HG02885 (cell line): ENCODE results near the gene SEPTIN8.

ENCODE experiments used
- ATAC-seq: cut with Tn5 transposase; IDR thresholded peaks from one replicate; pipeline ENCODE4 v1.9.1; 2021; ENCODE audit warnings: mild to moderate bottlenecking; ENCODE audit not compliant: unreplicated experiment, poor library complexity

SEPTIN8 gene

DNA sequence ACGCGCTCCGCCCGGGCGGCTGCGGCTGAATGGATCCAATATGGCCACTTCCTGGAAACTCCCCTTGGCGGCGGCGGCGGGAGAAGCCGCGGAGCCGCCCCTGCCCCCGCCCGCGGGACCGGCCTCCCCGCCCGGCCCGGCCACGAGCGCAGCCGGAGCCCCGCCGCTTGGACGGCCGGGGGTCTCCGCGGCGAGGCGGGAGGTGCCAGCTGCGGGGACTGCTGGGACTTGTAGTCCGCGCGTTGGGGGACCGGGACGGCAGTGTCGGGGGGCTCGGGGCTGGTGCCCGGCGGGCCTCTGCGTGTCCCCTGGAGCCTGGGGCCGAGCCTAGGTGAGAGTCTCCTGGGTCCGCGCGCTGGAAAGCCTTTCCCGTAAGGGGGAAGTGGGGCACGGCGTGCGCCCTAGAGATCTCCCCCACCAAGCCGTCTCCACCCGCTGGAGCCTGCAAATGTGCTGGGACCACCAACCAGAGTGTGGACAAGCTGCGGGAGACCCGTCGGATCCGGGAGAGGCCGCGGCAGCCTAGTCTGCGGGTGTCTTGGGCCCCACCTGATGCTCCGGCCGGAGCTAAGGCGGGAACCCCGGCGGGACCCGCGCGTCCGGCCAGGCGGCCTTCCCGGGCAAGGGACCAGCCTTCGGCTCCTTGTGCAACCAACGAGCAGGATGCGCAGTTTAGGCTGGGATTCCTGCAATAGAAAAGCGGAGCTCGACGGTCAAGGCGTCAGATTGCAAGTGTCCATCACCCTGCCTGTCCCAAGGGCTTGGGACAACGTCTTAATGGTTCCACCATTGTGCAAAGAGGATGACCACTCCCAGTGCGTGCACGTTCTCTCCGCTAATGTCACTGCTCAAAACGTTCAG is at the start of gene SEPTIN8:
TSS of gene SEPTIN8 (minus strand) at position 31 of the 861 bp plus-strand sequence. CDS start 102 bp downstream, outside the sequence.
- peak; percentile 53 for ATAC-seq

DNA sequence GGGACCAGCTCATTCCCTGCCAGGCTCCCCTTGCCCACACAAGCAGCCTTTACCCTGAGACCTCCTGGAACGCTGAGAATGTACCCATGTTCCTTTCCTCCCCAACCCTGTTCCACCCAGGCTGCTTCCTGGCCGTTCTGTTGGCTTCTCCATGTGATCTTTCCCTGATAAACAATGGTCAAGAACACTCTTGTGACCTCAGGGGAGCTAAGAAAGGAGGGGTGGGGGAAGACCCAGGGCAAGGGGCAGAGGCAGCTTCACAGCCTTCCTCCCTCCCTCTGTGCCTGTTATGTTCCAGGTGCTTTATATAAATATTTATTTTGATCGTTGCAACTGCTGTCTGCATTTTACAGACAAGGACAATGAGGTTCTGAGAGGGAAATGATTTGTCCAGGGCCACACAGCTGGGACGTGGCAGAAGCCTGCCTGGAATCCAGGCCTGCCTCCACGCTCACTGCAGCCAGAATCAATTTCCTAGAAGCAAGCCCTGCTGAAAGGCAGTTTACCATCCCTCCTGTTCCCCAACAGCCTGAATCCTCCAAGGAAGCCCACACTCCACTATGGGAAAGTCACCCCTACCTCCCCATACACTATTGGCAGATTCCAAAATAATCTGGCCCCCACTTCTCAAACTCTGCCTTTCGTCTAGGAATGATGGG is 49.5 kb upstream of the SEPTIN8 start:
- no peak for ATAC-seq

DNA sequence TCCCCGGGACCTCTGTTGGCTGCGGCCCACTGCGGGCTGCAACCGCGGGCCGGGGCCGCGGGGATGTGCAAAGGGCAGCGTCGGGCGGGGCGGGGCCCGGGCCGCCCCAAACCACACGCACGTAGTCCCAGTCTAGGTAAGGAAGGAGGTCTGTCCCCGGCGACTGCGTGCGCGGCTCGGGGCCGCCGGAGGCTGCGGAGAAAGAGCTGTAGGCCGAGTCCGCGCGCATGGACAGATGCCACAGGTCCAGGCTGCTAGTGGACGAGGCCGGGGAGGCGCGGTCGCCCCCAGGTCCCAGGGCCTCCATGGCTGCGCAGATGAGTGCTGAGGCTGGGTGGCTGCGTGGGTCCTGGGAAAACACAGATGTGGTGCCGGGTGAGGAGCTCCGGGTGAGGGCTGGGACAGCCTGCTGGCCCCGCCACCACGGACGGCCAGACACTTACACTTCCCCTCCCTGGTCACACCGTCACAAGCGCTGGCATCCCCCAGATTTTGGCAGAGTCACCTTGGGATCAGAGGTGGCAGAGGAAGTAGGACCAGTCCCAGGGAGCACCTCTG is 48.9 kb upstream of the SEPTIN8 start:
- ATAC-seq = no peak

DNA sequence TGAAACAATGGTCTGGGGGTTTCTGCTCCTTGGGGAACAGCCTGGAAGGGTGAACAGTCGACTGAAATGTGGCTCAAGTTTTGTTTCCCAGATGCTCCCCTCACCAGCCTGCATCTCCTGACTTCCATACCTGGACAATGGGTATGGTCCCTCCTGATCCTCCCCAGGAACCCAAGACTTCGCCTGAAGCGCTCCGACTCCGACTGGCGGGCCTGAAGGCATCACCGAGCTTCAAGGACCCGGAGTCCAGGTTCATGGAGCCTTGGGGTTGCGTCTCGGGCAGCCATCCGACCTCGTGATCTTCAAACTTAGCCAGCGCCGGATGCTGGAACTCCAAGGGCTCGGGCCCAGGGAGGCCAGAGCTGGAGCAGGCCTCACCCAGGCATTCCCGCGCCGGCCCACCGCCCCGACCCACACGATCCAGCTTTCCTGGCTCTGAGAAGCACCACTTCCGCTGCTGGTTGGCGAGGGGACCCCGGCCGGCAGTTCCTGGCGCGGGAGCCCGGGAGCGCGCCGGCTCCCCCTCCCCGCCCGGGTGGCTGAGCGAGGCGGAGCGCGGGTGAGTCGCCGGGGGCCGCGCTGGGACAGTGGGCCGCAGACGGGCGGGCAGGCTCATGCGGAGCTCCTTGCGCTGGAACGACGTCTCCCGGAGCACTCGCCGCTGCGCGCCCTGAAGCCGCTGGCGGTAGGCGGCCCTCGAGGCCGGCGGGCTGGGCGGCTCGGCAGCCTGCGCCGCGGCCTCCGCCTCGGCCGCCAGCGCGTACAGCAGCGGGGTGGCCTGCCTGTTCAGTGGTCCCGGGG is 48.2 kb upstream of the SEPTIN8 start:
- ATAC-seq = no peak

DNA sequence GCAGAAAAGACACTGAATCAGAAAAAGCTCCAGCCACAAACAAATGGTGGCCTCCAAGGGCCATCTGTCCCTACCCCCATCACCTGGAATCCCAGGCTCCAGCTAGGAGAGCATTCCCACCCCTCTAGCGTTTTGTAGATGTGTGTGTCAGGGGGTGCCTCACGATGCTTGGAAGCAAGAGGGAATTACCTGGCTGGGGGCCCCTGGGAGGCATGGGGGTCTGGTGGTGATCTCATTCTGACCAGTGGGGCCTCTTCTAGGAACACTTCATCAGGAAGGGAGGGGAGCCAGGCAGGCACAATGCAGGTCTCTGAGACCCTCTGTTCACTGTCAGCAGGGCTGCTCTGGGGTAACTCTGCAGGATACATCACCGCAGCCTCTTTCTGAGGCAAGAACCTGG is 47.4 kb upstream of the SEPTIN8 start:
- no peak for ATAC-seq

DNA sequence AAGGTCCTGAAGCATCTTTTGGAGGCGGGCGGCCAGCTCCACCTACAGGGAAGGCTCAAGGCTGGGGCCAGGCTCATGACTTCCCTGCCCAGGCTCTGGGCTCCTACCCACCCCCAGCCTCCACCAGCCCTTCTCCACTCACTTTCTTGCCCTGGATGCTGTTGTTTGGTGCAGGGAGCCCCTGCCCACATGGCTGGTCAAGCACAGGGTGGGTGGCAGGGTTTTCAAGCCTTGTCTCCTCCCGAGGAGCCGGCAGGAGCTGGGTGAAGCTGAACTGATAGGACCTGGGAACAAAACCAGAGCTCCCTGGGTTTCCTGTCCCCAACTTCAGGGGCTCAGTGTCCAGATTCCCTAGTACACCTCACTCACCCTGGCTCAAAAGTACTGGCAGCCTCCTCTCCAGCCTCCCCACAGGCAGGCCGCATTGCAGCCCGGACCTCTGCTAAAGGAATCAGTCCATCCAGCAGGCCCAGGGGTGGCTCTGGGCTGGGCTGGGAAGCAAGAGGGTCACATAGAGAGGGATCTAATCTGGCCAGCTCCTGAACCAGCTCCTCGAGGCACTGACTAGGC is 46.5 kb upstream of the SEPTIN8 start:
- ATAC-seq = no peak

DNA sequence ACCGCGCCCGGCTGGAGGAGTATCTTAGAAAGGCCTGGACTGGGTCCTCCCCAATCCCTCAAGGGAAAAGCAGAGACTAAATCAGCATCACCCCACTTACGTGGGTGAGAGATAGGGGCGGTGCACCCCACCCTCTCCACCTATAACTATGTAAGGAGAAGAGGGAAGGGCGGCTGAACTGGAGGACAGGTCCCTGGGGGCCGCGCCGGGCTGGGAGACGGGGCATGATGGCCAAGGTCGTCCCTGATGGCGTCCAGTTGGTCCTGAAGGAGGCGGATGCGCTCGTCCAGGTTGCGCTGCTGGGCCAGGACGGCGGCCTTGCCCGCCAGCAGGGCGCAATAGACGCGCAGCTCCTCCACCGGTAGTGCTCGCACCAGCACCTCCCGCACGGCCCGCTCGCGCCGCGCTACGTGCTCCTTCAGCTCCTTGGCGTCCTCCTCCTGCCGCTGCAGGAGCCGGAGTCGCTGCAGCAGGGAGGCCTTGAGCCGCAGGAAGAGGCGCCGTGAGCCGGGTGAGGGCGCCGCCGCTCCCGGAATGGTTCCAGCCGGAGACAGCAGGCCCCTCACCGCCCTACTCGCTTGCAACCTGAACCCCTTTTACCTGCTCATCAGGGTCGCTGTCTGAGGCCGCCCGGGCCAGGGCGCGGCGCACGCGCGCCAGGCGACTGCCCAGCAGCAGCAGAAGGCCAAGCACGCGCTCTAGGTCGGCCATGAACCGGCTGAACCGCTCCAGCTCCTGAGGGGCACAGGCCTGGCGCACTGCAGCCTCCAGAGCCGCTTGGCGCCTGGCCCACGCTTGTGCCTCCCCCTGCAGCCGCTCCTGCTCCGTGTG is 45.8 kb upstream of the SEPTIN8 start:
- no peak for ATAC-seq

GRCh38 chr5:132821791-132822190 is 44.8 kb upstream of the SEPTIN8 start:
- ATAC-seq = no peak

GRCh38 chr5:132821350-132821749 is 44.3 kb upstream of the SEPTIN8 start:
- ATAC-seq = no peak

DNA sequence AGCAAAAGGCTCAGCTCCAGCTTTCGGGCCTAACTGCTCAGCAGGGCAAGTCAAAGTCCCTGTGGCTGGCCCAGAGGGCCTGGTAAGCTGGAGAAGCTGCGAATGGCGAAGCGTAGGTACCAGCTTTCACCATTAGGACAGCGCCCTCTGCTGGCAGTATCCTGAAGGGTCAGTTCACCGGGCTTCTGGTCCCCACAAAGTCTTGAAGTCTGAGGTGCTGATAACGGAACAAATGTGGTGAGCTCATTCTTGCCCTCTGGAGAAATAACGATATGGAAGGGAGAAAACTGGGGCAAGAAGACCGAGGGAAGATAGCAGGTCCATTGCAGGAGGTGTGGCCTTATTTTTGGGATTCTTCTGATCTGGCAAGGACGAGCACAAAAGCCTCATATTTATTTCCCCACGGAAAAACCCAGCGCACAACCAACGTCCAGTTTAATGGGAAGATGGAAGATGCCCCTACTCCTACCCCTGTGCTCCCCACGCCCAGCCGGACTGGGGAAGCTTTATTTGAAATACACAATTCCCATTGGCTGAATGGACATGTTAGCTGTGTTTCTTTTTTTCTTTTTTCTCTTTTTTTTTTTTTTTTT is 43.2 kb upstream of the SEPTIN8 start:
- peak; percentile 86 for ATAC-seq

GRCh38 chr5:132819468-132819867 is 42.4 kb upstream of the SEPTIN8 start:
- no peak for ATAC-seq

GRCh38 chr5:132817011-132817410 is 40.0 kb upstream of the SEPTIN8 start:
- ATAC-seq = no peak

- ATAC-seq = no peak
Observed at GRCh38 chr5:132816554-132816953, 39.5 kb upstream of the SEPTIN8 start.

- no peak for ATAC-seq
Observed at GRCh38 chr5:132816083-132816482, 39.0 kb upstream of the SEPTIN8 start.

- no peak for ATAC-seq
Observed at GRCh38 chr5:132815454-132815853, 38.4 kb upstream of the SEPTIN8 start.

GRCh38 chr5:132814503-132815294 is 37.7 kb upstream of the SEPTIN8 start:
- no peak for ATAC-seq

DNA sequence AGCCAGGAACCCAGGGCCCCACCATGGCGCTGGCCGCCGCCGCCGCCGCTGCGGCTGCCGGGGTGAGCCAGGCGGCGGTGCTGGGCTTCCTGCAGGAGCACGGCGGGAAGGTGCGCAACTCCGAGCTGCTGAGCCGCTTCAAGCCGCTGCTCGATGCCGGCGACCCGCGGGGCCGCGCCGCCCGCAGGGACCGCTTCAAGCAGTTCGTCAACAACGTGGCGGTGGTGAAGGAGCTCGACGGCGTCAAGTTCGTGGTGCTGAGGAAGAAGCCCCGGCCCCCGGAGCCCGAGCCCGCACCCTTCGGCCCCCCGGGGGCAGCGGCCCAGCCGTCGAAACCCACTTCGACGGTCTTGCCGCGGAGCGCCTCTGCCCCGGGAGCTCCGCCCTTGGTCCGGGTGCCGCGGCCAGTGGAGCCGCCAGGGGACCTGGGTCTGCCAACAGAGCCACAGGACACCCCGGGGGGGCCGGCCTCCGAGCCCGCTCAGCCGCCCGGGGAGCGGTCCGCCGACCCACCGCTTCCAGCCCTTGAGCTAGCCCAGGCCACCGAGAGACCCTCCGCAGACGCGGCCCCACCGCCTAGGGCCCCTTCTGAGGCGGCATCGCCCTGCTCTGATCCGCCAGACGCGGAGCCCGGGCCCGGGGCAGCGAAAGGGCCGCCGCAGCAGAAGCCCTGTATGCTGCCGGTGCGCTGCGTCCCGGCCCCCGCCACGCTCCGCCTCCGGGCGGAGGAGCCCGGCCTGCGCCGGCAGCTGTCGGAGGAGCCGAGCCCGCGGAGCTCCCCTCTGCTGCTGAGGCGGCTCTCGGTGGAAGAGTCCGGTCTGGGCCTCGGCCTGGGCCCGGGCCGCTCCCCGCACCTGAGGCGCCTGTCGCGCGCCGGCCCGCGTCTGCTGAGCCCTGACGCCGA is 36.8 kb upstream of the SEPTIN8 start:
- ATAC-seq = no peak
